GM19468 (cell line): ENCODE results near the gene CXorf38.
"Not testable (repeated sequence)": the region's sequence is repeated elsewhere in the genome, so short reads cannot be mapped to it uniquely, and the experiment has no call there.

Source experiments
- ATAC-seq: cut with Tn5 transposase; IDR thresholded peaks from one replicate; pipeline ENCODE4 v1.9.1; 2021; ENCODE audit warnings: mild to moderate bottlenecking, moderate library complexity, moderate number of reproducible peaks; ENCODE audit not compliant: unreplicated experiment; ENCODE audit errors: extremely low read depth

Gene CXorf38

GRCh38 chrX:40632199-40632598 lies 15.2 kb downstream of the CXorf38 start:
- no peak for ATAC-seq

GRCh38 chrX:40628506-40628905 lies 18.9 kb downstream of the CXorf38 start:
- no peak for ATAC-seq

- no peak for ATAC-seq
Measured at GRCh38 chrX:40625294-40625693, 22.1 kb downstream of the CXorf38 start.

- ATAC-seq: no peak
Measured at GRCh38 chrX:40623665-40624064, 23.7 kb downstream of the CXorf38 start.

GRCh38 chrX:40623139-40623536 lies 24.2 kb downstream of the CXorf38 start, which contains the start of gene MPC1L:
Gene MPC1L, plus strand, starts transcription at chrX:40623428. Its CDS starts 138 bp downstream, at chrX:40623566.
- ATAC-seq: no peak

GRCh38 chrX:40622479-40623138 lies 24.8 kb downstream of the CXorf38 start:
- no peak for ATAC-seq

GRCh38 chrX:40617566-40617965 lies 29.8 kb downstream of the CXorf38 start:
- no peak for ATAC-seq

- no peak for ATAC-seq
Measured at GRCh38 chrX:40615976-40616375, 31.4 kb downstream of the CXorf38 start.

- ATAC-seq: no peak
Measured at GRCh38 chrX:40612511-40612910, 34.9 kb downstream of the CXorf38 start.

GRCh38 chrX:40607381-40607780 lies 40.0 kb downstream of the CXorf38 start:
- no peak for ATAC-seq

- ATAC-seq: no peak
Measured at GRCh38 chrX:40603446-40603845, 43.9 kb downstream of the CXorf38 start.

GRCh38 chrX:40589616-40590321 lies 57.6 kb downstream of the CXorf38 start:
- not testable (repeated sequence) for ATAC-seq

GRCh38 chrX:40587623-40588022 lies 59.7 kb downstream of the CXorf38 start:
- ATAC-seq: not testable (repeated sequence)

- ATAC-seq: no peak
Measured at GRCh38 chrX:40582811-40583210, 64.5 kb downstream of the CXorf38 start.

GRCh38 chrX:40582178-40582577 lies 65.2 kb downstream of the CXorf38 start:
- ATAC-seq: not testable (repeated sequence)

- ATAC-seq: no peak
Measured at GRCh38 chrX:40581336-40581920, 65.9 kb downstream of the CXorf38 start.

- ATAC-seq: peak; percentile 94
Measured at GRCh38 chrX:40580537-40581335, 66.6 kb downstream of the CXorf38 start, which contains the start of gene ATP6AP2. Gene ATP6AP2, plus strand, starts transcription at chrX:40580970. Its CDS starts 96 bp downstream, at chrX:40581066.

- peak; percentile 4 for ATAC-seq
Measured at GRCh38 chrX:40579900-40580536, 67.3 kb downstream of the CXorf38 start.

GRCh38 chrX:40579141-40579540 lies 68.2 kb downstream of the CXorf38 start:
- ATAC-seq: no peak
